ENCODE measurements around the gene CAB39L.

- TF ChIP-seq CTCF (IDR thresholded peaks at IDR 0.05) (no peak), POLR2A (IDR thresholded peaks at IDR 0.05) (no peak)
These were observed 32.5 kb downstream of the CAB39L start for GRCh38 chr13:49411353-49411752.
